ENCODE measurements around the gene FOXN4. TPM values are rescaled to one million over a fixed set of nuclear protein-coding genes. Genes with fewer than 3 reads are reported as not detected.

FOXN4 gene
- total and polyA plus RNA-seq, 10 donors = 0.05 TPM; not detected in 9

- no peak for DNase-seq
- Histone ChIP-seq H3K9me3 (peaks cover 0 to 16% (median 9%) of the 10 kb centered on the region in 8 donors), H3K27me3 (replicated peaks in 1 of 7) (peaks cover 0 to 10% (median 0%) of the 10 kb centered on the region in 7 donors), H3K27ac (no peak overlapping the region), H3K4me3 (no peak overlapping the region), H3K4me1 (no peaks in the 10 kb centered on the region), H3K36me3 (peaks cover 0 to 38% (median 18%) of the 10 kb centered on the region in 6 donors)
- intact Hi-C loops (cut with DNase I; ENCODE audit: low total_unique reads) = no loop called here
- WGBS, 5 donors = 0 to 72% (median 33%) methylated on average over 1 of the region's 1 CpG
- no peak for TF ChIP-seq POLR2AphosphoS5 (IDR thresholded peaks at IDR 0.05)
- TF ChIP-seq POLR2A (IDR thresholded peaks at IDR 0.05) = no peak
- no peak for TF ChIP-seq CTCF (IDR thresholded peaks at IDR 0.05 in 8 of 11, conservative IDR thresholded peaks at IDR 0.05 in 3 of 11)
Observed at GRCh38 chr12:109270494-109270893, 38.6 kb downstream of the FOXN4 start.

- Histone ChIP-seq H3K4me1 (peaks cover 0 to 5% (median 0%) of the 10 kb centered on the region in 6 donors), H3K27me3 (replicated peaks in 1 of 7) (peaks cover 0 to 10% (median 0%) of the 10 kb centered on the region in 7 donors), H3K9me3 (peaks cover 0 to 16% (median 9%) of the 10 kb centered on the region in 8 donors), H3K4me3 (no peak overlapping the region), H3K36me3 (peaks cover 0 to 49% (median 24%) of the 10 kb centered on the region in 6 donors), H3K27ac (no peak overlapping the region)
- DNase-seq = no peak
- TF ChIP-seq POLR2A (IDR thresholded peaks at IDR 0.05) (no peak), POLR2AphosphoS5 (IDR thresholded peaks at IDR 0.05) (no peak)
- 81 to 95% (median 86%) methylated on average over 3 of the region's 3 CpGs for WGBS, 5 donors
- intact Hi-C loops (cut with DNase I; ENCODE audit: low total_unique reads) = no loop called here
Observed at GRCh38 chr12:109269428-109269827, 39.7 kb downstream of the FOXN4 start.

- H3K4me1 ChIP-seq = peaks cover 0 to 5% (median 0%) of the 10 kb centered on the region in 6 donors
- peaks cover 0 to 16% (median 9%) of the 10 kb centered on the region in 8 donors for H3K9me3 ChIP-seq
- peaks cover 0 to 54% (median 24%) of the 10 kb centered on the region in 6 donors for H3K36me3 ChIP-seq
- intact Hi-C loops (cut with DNase I; ENCODE audit: low total_unique reads) = no loop called here
- H3K27ac ChIP-seq = no peak overlapping the region
- peaks cover 0 to 10% (median 0%) of the 10 kb centered on the region in 7 donors for H3K27me3 ChIP-seq (replicated peaks in 1 of 7)
- no peak for DNase-seq
- 80 to 100% (median 94%) methylated on average over 3 to 4 of the region's 4 CpGs for WGBS, 5 donors
- no peak for TF ChIP-seq CTCF (IDR thresholded peaks at IDR 0.05 in 8 of 11, conservative IDR thresholded peaks at IDR 0.05 in 3 of 11)
- no peak for TF ChIP-seq POLR2AphosphoS5 (IDR thresholded peaks at IDR 0.05)
- no peak for TF ChIP-seq POLR2A (IDR thresholded peaks at IDR 0.05)
- H3K4me3 ChIP-seq = no peak overlapping the region
Observed at GRCh38 chr12:109268896-109269295, 40.2 kb downstream of the FOXN4 start.

GRCh38 chr12:109267361-109267760 is 41.7 kb downstream of the FOXN4 start:
- TF ChIP-seq CTCF (IDR thresholded peaks at IDR 0.05 in 8 of 11, conservative IDR thresholded peaks at IDR 0.05 in 3 of 11) (no peak), POLR2AphosphoS5 (IDR thresholded peaks at IDR 0.05) (peak in 1 of 3 donors; percentile 25), POLR2A (IDR thresholded peaks at IDR 0.05) (no peak)
- 73 to 94% (median 91%) methylated on average over 9 to 14 of the region's 14 CpGs for WGBS, 5 donors
- intact Hi-C loops (cut with DNase I; ENCODE audit: low total_unique reads) = no loop called here
- peaks cover 0 to 21% (median 17%) of the 10 kb centered on the region in 8 donors for H3K9me3 ChIP-seq
- no peak overlapping the region for H3K27ac ChIP-seq
- no peak for DNase-seq
- no peak overlapping the region for H3K4me3 ChIP-seq
- H3K27me3 ChIP-seq (replicated peaks in 1 of 7) = no peaks in the 10 kb centered on the region
- H3K4me1 ChIP-seq = peaks cover 0 to 5% (median 0%) of the 10 kb centered on the region in 6 donors
- peaks cover 0 to 69% (median 26%) of the 10 kb centered on the region in 6 donors for H3K36me3 ChIP-seq

Data from spleen (tissue), 11 donors.